ENCODE data around the gene DUS3L.

DNA sequence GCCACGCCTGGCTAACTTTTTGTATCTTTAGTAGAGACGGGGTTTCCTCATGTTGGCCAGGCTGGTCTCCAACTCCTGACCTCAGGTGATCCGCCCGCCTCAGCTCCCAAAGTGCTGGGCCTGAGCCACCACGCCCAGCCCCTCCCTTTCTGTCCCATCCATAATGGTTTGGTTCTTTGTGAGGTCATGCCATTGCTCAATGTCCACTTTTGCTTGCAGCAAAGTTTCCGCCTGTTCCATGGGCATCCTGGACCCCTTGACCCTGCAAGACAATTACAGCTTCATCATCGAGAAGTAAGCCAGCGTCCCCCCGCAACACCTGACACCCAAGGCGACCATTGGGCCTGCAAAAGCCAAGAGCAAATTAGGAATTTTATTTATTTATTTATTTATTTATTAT, 23.0 kb downstream of the DUS3L start:
- TF ChIP-seq, protein P1, sequence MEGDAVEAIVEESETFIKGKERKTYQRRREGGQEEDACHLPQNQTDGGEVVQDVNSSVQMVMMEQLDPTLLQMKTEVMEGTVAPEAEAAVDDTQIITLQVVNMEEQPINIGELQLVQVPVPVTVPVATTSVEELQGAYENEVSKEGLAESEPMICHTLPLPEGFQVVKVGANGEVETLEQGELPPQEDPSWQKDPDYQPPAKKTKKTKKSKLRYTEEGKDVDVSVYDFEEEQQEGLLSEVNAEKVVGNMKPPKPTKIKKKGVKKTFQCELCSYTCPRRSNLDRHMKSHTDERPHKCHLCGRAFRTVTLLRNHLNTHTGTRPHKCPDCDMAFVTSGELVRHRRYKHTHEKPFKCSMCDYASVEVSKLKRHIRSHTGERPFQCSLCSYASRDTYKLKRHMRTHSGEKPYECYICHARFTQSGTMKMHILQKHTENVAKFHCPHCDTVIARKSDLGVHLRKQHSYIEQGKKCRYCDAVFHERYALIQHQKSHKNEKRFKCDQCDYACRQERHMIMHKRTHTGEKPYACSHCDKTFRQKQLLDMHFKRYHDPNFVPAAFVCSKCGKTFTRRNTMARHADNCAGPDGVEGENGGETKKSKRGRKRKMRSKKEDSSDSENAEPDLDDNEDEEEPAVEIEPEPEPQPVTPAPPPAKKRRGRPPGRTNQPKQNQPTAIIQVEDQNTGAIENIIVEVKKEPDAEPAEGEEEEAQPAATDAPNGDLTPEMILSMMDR (IDR thresholded peaks at IDR 0.05; ENCODE audit: low read depth, low read length) = no peak
- TF ChIP-seq EZH2phosphoT487 (IDR thresholded peaks at IDR 0.05; ENCODE audit: low read depth) = no peak

Measured in OCI-LY3 (cell line).